HG02610 (cell line): Measurements from ENCODE around the gene G3BP2.

Experiments
- ATAC-seq: cut with Tn5 transposase; IDR thresholded peaks from one replicate; pipeline ENCODE4 v1.9.1; 2021; ENCODE audit warnings: mild to moderate bottlenecking, moderate library complexity; ENCODE audit not compliant: unreplicated experiment

Gene G3BP2

GRCh38 chr4:75644095-75644494 lies 29.1 kb downstream of the G3BP2 start:
- ATAC-seq = no peak

GRCh38 chr4:75643651-75644050 lies 29.6 kb downstream of the G3BP2 start:
- no peak for ATAC-seq

- ATAC-seq = no peak
These were observed 34.0 kb downstream of the G3BP2 start for GRCh38 chr4:75639124-75639695.

GRCh38 chr4:75637827-75638226 lies 35.4 kb downstream of the G3BP2 start:
- no peak for ATAC-seq

GRCh38 chr4:75637176-75637575 lies 36.0 kb downstream of the G3BP2 start:
- ATAC-seq = no peak

- no peak for ATAC-seq
These were observed 38.3 kb downstream of the G3BP2 start for GRCh38 chr4:75634951-75635350.

GRCh38 chr4:75634281-75634680 lies 38.9 kb downstream of the G3BP2 start:
- ATAC-seq = no peak

GRCh38 chr4:75633846-75634245 lies 39.4 kb downstream of the G3BP2 start:
- no peak for ATAC-seq

- ATAC-seq = no peak
These were observed 42.3 kb downstream of the G3BP2 start for GRCh38 chr4:75630937-75631329.

- peak; percentile 100 for ATAC-seq
These were observed 42.9 kb downstream of the G3BP2 start, which contains the start of gene CDKL2 for GRCh38 chr4:75630174-75630936. Gene CDKL2 (minus strand): TSS chr4:75630528. CDS start chr4:75625988, 4,540 bp downstream.

- ATAC-seq = no peak
These were observed 44.0 kb downstream of the G3BP2 start for GRCh38 chr4:75629239-75629638.

- ATAC-seq = no peak
These were observed 50.2 kb downstream of the G3BP2 start for GRCh38 chr4:75623026-75623425.

- no peak for ATAC-seq
These were observed 51.5 kb downstream of the G3BP2 start for GRCh38 chr4:75621715-75622114.

GRCh38 chr4:75612306-75612705 lies 60.9 kb downstream of the G3BP2 start:
- no peak for ATAC-seq

- no peak for ATAC-seq
These were observed 67.3 kb downstream of the G3BP2 start for GRCh38 chr4:75605928-75606327.

- no peak for ATAC-seq
These were observed 73.6 kb downstream of the G3BP2 start for GRCh38 chr4:75599647-75600046.

- ATAC-seq = no peak
These were observed 74.8 kb downstream of the G3BP2 start for GRCh38 chr4:75598390-75598789.

- no peak for ATAC-seq
These were observed 77.2 kb downstream of the G3BP2 start for GRCh38 chr4:75596061-75596460.

GRCh38 chr4:75593393-75593792 lies 79.8 kb downstream of the G3BP2 start:
- no peak for ATAC-seq
